Activated CD4-positive, alpha-beta T cell treated with anti-CD3 and anti-CD28 coated beads, Interleukin-2, amount 10 ng/mL, durations not matched to agents 7 days and 5 days (primary cell): ENCODE results near the gene ENDOG. TPM values are rescaled to one million over a fixed set of nuclear protein-coding genes. Genes with fewer than 3 reads are reported as not detected.
"Not testable (repeated sequence)": the region's sequence is repeated elsewhere in the genome, so short reads cannot be mapped to it uniquely, and the experiment has no call there.

Experiments used
- CTCF ChIA-PET: fragments of 350-600 bp; sonication (Branson Sonifier 250); formaldehyde crosslinking; loops from one replicate; lab custom pipeline; 2021; ENCODE audit warnings: antibody characterized with exemption; lab: Charles Lee
- POLR2A ChIA-PET: fragments of 350-600 bp; sonication (Branson Sonifier 250); formaldehyde crosslinking; loops from one replicate; lab custom pipeline; 2021; ENCODE audit warnings: antibody characterized with exemption; lab: Charles Lee
- DNase-seq: peaks from one replicate; pipeline ENCODE4 v3.0.0-alpha.2; 2020
- H3K27ac Mint-ChIP-seq: one replicate; pipeline ENCODE4 v1.8.0; 2021; ENCODE audit warnings: mild to moderate bottlenecking, moderate library complexity, mixed read lengths
- H3K27me3 Mint-ChIP-seq: one replicate; pipeline ENCODE4 v1.8.0; 2021; ENCODE audit warnings: mixed read lengths
- H3K36me3 Mint-ChIP-seq: one replicate; pipeline ENCODE4 v1.8.0; 2021; ENCODE audit warnings: low read depth, mixed read lengths
- H3K4me1 Mint-ChIP-seq: one replicate; pipeline ENCODE4 v1.8.0; 2021; ENCODE audit warnings: mixed read lengths
- H3K4me3 Mint-ChIP-seq: one replicate; pipeline ENCODE4 v1.8.0; 2021; ENCODE audit warnings: mild to moderate bottlenecking, moderate library complexity, mixed read lengths
- H3K9me3 Mint-ChIP-seq: one replicate; pipeline ENCODE4 v1.8.0; 2021; ENCODE audit warnings: mixed read lengths
- total RNA-seq, 2 experiments: library from RNA; stranded (reverse); gene quantifications; one replicate each; pipeline ENCODE4 v1.2.3, GENCODE V29; 2021

ENDOG gene
- total RNA-seq, 2 experiments from 2014 or later: 10.2 to 11.3 TPM

DNA sequence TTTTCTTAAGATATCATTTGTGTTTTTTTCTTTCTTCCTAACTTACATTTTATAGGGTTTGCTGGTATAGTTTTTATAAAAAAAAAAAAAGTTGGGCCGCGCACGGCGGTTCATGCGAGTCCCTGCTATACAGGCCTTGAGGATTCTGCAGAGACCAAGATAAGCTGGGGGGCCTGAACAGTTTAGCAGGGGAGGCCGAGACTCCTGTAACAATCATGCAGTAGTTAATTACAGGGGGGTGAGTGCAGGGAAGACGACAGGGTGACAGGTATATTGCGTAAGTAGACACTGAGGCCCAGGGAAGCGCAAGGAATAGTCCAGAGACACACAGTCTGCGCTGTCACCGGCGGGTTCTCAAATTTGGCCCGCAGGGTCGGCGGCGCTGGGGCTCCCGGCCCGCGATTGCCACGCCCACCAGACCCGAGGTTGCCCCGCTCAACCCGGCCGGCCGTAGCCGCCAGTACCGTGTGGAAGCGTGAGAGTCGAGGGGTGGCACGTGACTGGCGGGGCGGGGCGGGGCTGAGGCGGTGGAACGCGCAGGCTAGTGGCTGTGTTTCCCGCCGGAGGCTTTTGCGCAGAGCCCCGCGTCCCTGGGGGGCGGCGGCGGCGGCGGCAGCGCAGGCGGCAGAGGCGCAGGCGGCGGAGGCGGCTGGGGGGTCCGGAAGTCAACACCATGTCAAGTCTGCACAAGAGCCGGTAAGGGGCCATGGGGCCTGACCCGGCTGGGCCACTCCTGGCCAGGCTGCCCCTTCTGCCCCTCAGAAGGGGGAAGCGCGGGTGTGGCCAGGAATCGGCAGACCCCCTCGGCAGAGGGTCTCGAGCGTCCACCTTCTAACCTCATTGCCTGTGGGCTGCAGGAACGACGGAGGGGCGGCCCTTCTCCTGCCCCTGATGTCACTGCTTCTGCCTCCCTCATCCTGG is 31.4 kb upstream of the ENDOG start, which contains the start of gene TBC1D13:
TSS of gene TBC1D13 (plus strand) at position 573 of the 921 bp plus-strand sequence. CDS start at position 674, 101 bp downstream.
- DNase-seq: peak; percentile 88
- POLR2A ChIA-PET: no interaction called here
- no peaks in the 10 kb centered on the region for H3K27me3 Mint-ChIP-seq
- H3K4me3 Mint-ChIP-seq: peak within 1 kb of the TSS; percentile 97
- no peaks in the 10 kb centered on the region for H3K9me3 Mint-ChIP-seq
- H3K27ac Mint-ChIP-seq: peak within 1 kb of the TSS; percentile 94
- H3K36me3 Mint-ChIP-seq: peaks cover 2% of the 10 kb centered on the region
- peaks cover 17% of the 10 kb centered on the region for H3K4me1 Mint-ChIP-seq
- CTCF ChIA-PET: interaction anchor here (2.5 kb wide), 1 partner anchor 32 kb away, joined by 12 read pairs; the partner anchor contains the start of gene ENDOG

GRCh38 chr9:128787659-128788058 is 30.6 kb upstream of the ENDOG start:
- H3K9me3 Mint-ChIP-seq: no peaks in the 10 kb centered on the region
- H3K4me1 Mint-ChIP-seq: peaks cover 17% of the 10 kb centered on the region
- no peaks in the 10 kb centered on the region for H3K27me3 Mint-ChIP-seq
- ChIA-PET POLR2A (no interaction called here), CTCF (interaction anchor here (1.6 to 2.1 kb wide), 2 partner anchors 31 to 46 kb away, joined by 5 to 13 read pairs; partner anchors contain the start of gene ENDOG)
- peak overlapping the region; percentile 97 for H3K4me3 Mint-ChIP-seq
- H3K36me3 Mint-ChIP-seq: peaks cover 3% of the 10 kb centered on the region
- peak; percentile 27 for DNase-seq
- H3K27ac Mint-ChIP-seq: peak overlapping the region; percentile 94

GRCh38 chr9:128788445-128788844 is 29.9 kb upstream of the ENDOG start:
- POLR2A ChIA-PET: no interaction called here
- Mint-ChIP-seq H3K9me3 (no peaks in the 10 kb centered on the region), H3K27me3 (no peaks in the 10 kb centered on the region), H3K4me1 (peaks cover 19% of the 10 kb centered on the region), H3K36me3 (peaks cover 10% of the 10 kb centered on the region), H3K4me3 (peak overlapping the region; percentile 97), H3K27ac (peak overlapping the region; percentile 76)
- no peak for DNase-seq
- CTCF ChIA-PET: interaction anchor here (0.6 to 2.1 kb wide), 6 partner anchors 15 to 139 kb away, joined by 3 to 13 read pairs (median 4); partner anchors contain the start of gene ENDOG

- Mint-ChIP-seq H3K4me3 (no peak overlapping the region), H3K27ac (no peak overlapping the region), H3K27me3 (no peaks in the 10 kb centered on the region), H3K36me3 (peaks cover 13% of the 10 kb centered on the region), H3K9me3 (no peaks in the 10 kb centered on the region), H3K4me1 (peaks cover 19% of the 10 kb centered on the region)
- DNase-seq: no peak
- ChIA-PET POLR2A (no interaction called here), CTCF (interaction anchor here (1.1 kb wide), 1 partner anchor 27 kb away, joined by 4 read pairs; no protein-coding TSS in a partner anchor)
Observed at GRCh38 chr9:128790536-128790935, 27.8 kb upstream of the ENDOG start.

DNA sequence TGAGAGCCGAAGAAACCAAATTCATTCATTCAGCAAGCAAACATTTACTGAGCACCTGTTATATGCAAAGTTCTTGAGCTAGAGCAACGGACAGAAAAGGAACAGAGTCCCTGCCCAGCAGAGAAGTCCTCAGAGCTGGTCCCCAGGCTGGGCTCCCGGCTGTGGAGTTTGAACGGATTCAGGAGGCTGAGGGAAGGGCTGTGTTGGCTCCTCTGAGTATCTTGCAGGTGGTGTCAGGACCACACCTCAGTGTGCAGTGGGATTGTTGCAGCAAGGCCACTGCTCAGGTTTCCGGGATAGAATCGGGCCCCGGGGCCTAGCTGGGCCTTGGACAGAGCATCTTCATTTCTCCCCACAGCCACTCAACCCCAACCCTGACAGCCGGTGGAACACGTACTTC is 26.2 kb upstream of the ENDOG start:
- POLR2A ChIA-PET: no interaction called here
- CTCF ChIA-PET: interaction anchor here (1.0 to 2.8 kb wide), 3 partner anchors 21 to 136 kb away, joined by 3 to 9 read pairs (median 6); partner anchors contain the start of gene ENDOG
- H3K9me3 Mint-ChIP-seq: no peaks in the 10 kb centered on the region
- peaks cover 14% of the 10 kb centered on the region for H3K36me3 Mint-ChIP-seq
- H3K27ac Mint-ChIP-seq: no peak overlapping the region
- H3K4me3 Mint-ChIP-seq: no peak overlapping the region
- peaks cover 15% of the 10 kb centered on the region for H3K4me1 Mint-ChIP-seq
- no peaks in the 10 kb centered on the region for H3K27me3 Mint-ChIP-seq
- DNase-seq: no peak

DNA sequence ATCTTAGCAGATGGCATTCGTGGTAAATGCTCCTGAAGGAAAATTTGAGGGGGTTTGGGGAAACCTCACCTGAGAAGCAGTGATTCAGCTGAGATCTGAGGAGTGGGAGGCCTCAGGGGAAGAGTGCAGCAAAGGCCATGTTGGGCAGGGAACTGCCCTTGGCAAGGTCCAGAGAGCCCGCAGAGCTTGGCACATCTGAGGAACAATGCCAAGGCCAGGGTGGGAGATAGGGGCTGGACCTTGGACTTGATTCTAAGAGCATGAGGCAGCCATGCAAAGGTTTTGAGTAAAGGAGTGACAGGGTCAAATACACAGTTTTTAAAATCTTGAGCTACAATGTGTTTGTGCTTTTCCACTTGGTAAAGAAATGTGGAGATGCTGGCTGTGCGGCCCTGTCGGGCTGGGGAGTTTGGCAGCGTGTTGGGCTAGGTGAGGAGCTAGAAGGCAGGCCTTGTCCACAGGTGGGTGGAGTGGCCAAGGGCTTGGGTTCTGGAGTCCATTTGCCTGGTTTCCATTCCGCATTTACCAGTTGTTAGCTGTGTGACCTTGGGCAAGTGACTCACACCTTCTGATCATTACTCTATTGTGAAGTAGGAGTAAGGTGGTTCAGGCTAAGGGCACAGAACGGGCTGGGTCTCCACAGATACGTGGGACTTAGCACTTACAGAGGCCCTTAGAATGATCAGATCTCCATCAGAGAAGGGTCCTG is 25.2 kb upstream of the ENDOG start:
- Mint-ChIP-seq H3K4me3 (no peak overlapping the region), H3K27ac (no peak overlapping the region), H3K27me3 (no peaks in the 10 kb centered on the region), H3K4me1 (peaks cover 9% of the 10 kb centered on the region), H3K36me3 (peaks cover 17% of the 10 kb centered on the region), H3K9me3 (no peaks in the 10 kb centered on the region)
- POLR2A ChIA-PET: interaction anchor here (0.5 kb wide), 1 partner anchor 17 kb away, joined by 3 read pairs; no protein-coding TSS in a partner anchor
- CTCF ChIA-PET: interaction anchor here (1.0 to 2.8 kb wide), 4 partner anchors 20 to 135 kb away, joined by 3 to 9 read pairs (median 5); partner anchors contain the start of gene ENDOG
- DNase-seq: no peak

DNA sequence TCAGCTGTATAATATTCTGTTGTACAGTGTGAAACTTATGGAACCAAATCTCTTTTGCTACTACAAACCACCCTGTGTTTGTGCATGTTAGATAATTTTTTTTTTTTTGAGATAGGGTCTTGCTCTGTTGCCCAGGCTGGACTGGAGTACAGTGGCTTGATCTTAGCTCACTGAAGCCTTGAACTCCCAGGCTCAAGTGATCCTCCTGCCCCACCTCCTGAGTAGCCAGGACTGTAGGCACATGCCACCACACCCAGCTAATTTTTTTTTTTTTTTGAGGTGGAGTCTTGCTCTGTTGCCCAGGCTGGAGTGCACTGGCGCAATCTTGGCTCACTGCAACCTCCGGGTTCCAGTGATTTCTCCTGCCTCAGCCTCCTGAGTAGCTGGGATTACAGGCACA is 23.3 kb upstream of the ENDOG start:
- not testable (repeated sequence) for H3K9me3 Mint-ChIP-seq, H3K4me1 Mint-ChIP-seq, H3K4me3 Mint-ChIP-seq, DNase-seq, H3K27me3 Mint-ChIP-seq
- Mint-ChIP-seq H3K27ac (peak overlapping the region; percentile 19), H3K36me3 (peaks cover 23% of the 10 kb centered on the region)
- POLR2A ChIA-PET: interaction anchor here (0.6 to 0.7 kb wide), 3 partner anchors 25 to 439 kb away, joined by 4 to 8 read pairs (median 5); no protein-coding TSS in a partner anchor
- CTCF ChIA-PET: interaction anchor here (1.6 to 2.8 kb wide), 2 partner anchors 23 to 133 kb away, joined by 5 to 6 read pairs; partner anchors contain the start of gene ENDOG

- H3K4me1 Mint-ChIP-seq: no peaks in the 10 kb centered on the region
- POLR2A ChIA-PET: no interaction called here
- no peak for DNase-seq
- peaks cover 20% of the 10 kb centered on the region for H3K36me3 Mint-ChIP-seq
- H3K27ac Mint-ChIP-seq: no peak overlapping the region
- CTCF ChIA-PET: interaction anchor here (0.8 to 4.0 kb wide), 3 partner anchors 10 to 19 kb away, joined by 3 to 14 read pairs (median 3); partner anchors contain the start of gene ENDOG
- no peaks in the 10 kb centered on the region for H3K9me3 Mint-ChIP-seq
- no peak overlapping the region for H3K4me3 Mint-ChIP-seq
- H3K27me3 Mint-ChIP-seq: no peaks in the 10 kb centered on the region
Observed at GRCh38 chr9:128798896-128799295, 19.4 kb upstream of the ENDOG start.

DNA sequence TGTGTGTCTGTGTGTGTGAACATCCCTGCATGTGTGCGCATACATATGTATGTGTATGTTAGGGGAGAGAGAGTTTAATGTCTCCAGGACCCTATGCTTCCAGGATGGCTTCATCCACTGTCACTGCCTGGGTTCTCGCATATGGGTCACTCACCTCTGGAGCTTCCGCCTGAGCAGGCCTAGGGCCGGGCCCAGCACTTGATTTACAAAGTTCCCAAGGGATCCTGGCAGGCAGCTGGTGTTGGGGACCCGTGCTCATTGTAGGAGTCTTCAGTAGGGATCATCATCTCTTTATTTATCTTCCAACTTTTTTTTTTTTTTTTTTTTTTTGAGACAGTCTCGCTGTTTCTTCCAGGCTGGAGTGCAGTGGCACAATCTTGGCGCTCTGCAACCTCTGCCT is 18.2 kb upstream of the ENDOG start:
- no peak for DNase-seq
- Mint-ChIP-seq H3K4me3 (no peak overlapping the region), H3K4me1 (no peaks in the 10 kb centered on the region), H3K36me3 (peaks cover 20% of the 10 kb centered on the region), H3K9me3 (no peaks in the 10 kb centered on the region), H3K27ac (no peak overlapping the region), H3K27me3 (no peaks in the 10 kb centered on the region)
- POLR2A ChIA-PET: no interaction called here
- CTCF ChIA-PET: interaction anchor here (0.6 to 4.0 kb wide), 6 partner anchors 13 to 607 kb away, joined by 3 to 14 read pairs (median 3); partner anchors contain the start of gene ENDOG

GRCh38 chr9:128802482-128802881 is 15.8 kb upstream of the ENDOG start:
- Mint-ChIP-seq H3K4me1 (no peaks in the 10 kb centered on the region), H3K27me3 (no peaks in the 10 kb centered on the region), H3K27ac (no peak overlapping the region), H3K36me3 (peaks cover 17% of the 10 kb centered on the region), H3K4me3 (no peak overlapping the region), H3K9me3 (no peaks in the 10 kb centered on the region)
- ChIA-PET CTCF (interaction anchor here (0.9 to 1.4 kb wide), 2 partner anchors 16 to 156 kb away, joined by 3 to 6 read pairs; partner anchors contain the start of gene ENDOG), POLR2A (interaction anchor here (0.6 kb wide), 1 partner anchor 13 kb away, joined by 3 read pairs; no protein-coding TSS in a partner anchor)
- no peak for DNase-seq

DNA sequence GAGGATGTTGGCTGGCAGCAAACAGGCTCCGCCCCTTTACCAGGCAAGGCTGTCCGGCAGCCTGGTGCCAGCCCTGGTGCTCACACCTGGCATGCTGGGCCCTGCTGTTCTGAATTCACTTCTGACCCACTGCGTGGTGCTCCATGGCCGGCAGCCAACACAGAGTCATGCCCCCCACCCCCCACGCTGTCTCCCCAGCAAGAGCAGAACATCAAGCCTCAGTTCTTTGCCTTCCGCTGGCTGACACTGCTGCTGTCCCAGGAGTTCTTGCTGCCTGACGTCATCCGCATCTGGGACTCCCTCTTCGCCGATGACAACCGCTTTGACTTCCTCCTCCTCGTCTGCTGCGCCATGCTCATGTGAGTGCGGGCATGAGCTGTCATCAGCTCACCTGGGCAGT is 12.6 kb upstream of the ENDOG start:
- no peaks in the 10 kb centered on the region for H3K27me3 Mint-ChIP-seq
- no peaks in the 10 kb centered on the region for H3K9me3 Mint-ChIP-seq
- H3K4me1 Mint-ChIP-seq: no peaks in the 10 kb centered on the region
- no peak overlapping the region for H3K4me3 Mint-ChIP-seq
- ChIA-PET CTCF (interaction anchor here (1.3 to 4.4 kb wide), 2 partner anchors 9 to 12 kb away, joined by 3 to 29 read pairs; partner anchors contain the start of gene ENDOG), POLR2A (no interaction called here)
- H3K27ac Mint-ChIP-seq: no peak overlapping the region
- peaks cover 11% of the 10 kb centered on the region for H3K36me3 Mint-ChIP-seq
- DNase-seq: no peak

- peaks cover 7% of the 10 kb centered on the region for H3K36me3 Mint-ChIP-seq
- no peak overlapping the region for H3K27ac Mint-ChIP-seq
Observed at GRCh38 chr9:128807827-128808226, 10.5 kb upstream of the ENDOG start.

More at GRCh38 chr9:128807827-128808226, 10.5 kb upstream of the ENDOG start:
- no peak for DNase-seq
- no peak overlapping the region for H3K4me3 Mint-ChIP-seq
- POLR2A ChIA-PET: no interaction called here
- no peaks in the 10 kb centered on the region for H3K9me3 Mint-ChIP-seq
- CTCF ChIA-PET: interaction anchor here (4.4 kb wide), 1 partner anchor 10 kb away, joined by 29 read pairs; the partner anchor contains the start of gene ENDOG
- no peaks in the 10 kb centered on the region for H3K27me3 Mint-ChIP-seq
- no peaks in the 10 kb centered on the region for H3K4me1 Mint-ChIP-seq
